HL-60 (cell line): ENCODE data around the gene MARCHF5.

Experiments
- CTCF ChIP-seq: IDR thresholded peaks from one replicate; pipeline ENCODE4 v1.5.1; 2011; ENCODE audit warnings: low read length, control low read depth, inconsistent platforms; ENCODE audit not compliant: insufficient read depth
- GABPA ChIP-seq: IDR thresholded peaks from 2 replicates; pipeline ENCODE4 v1.6.1; 2012; ENCODE audit warnings: low read depth
- POLR2AphosphoS5 ChIP-seq: IDR thresholded peaks from 2 replicates; pipeline ENCODE4 v1.6.1; 2012; ENCODE audit warnings: low read depth
- REST ChIP-seq: IDR thresholded peaks from 2 replicates; pipeline ENCODE4 v1.6.1; 2012; ENCODE audit warnings: low read depth; ENCODE audit not compliant: insufficient replicate concordance

DNA sequence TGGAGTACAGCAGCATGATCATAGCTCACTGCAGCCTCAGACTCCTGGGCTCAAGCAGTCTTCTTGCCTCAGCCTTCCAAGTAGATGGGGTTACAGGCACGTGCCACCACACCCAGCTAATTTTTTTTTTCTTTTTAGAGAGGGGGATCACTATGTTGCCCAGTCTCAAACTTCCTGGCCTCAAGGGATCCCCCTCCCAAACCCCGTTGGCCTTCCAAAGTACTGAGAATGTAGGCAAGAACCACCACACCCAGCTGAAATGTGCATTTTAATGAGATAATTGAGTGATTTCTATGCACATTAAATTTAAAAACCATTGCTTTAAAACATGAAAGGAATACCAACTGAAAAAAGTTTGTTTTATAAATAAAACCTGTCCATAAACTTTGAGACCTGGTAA is 25.6 kb downstream of the MARCHF5 start:
- no peak for TF ChIP-seq CTCF
- no peak for TF ChIP-seq POLR2AphosphoS5
- TF ChIP-seq REST = no peak
- TF ChIP-seq GABPA = no peak
